ENCODE data around the gene DNAH10. TPM values are rescaled to one million over a fixed set of nuclear protein-coding genes. Genes with fewer than 3 reads are reported as not detected.

Gene DNAH10
- total and polyA plus RNA-seq, 9 donors = 0.05 to 20.2 (median 0.72) TPM

GRCh38 chr12:123854918-123855317 lies 92.8 kb downstream of the DNAH10 start:
- Histone ChIP-seq H3K27me3 (no peaks in the 10 kb centered on the region), H3K9me3 (no peaks in the 10 kb centered on the region), H3K36me3 (no peaks in the 10 kb centered on the region), H3K27ac (no peak overlapping the region), H3K4me1 (ENCODE audit: insufficient read depth) (no peaks in the 10 kb centered on the region), H3K4me3 (no peak overlapping the region)
- TF ChIP-seq CTCF (IDR thresholded peaks at IDR 0.05) (no peak), POLR2A (IDR thresholded peaks at IDR 0.05) (no peak), EP300 (IDR thresholded peaks at IDR 0.05) (no peak)
- WGBS, 3 donors = 57 to 74% (median 66%) methylated on average over 6 of the region's 6 CpGs
- DNase-seq = no peak
- intact Hi-C loops (cut with DNase I) = no loop called here

- WGBS, 3 donors = 72 to 86% (median 76%) methylated on average over 1 of the region's 1 CpG
- Histone ChIP-seq H3K27ac (no peak overlapping the region), H3K36me3 (no peaks in the 10 kb centered on the region), H3K4me1 (ENCODE audit: insufficient read depth) (no peaks in the 10 kb centered on the region), H3K9me3 (no peaks in the 10 kb centered on the region), H3K27me3 (no peaks in the 10 kb centered on the region), H3K4me3 (no peak overlapping the region)
- no peak for DNase-seq
- intact Hi-C loops (cut with DNase I) = no loop called here
- TF ChIP-seq CTCF (IDR thresholded peaks at IDR 0.05) = no peak
- no peak for TF ChIP-seq POLR2A (IDR thresholded peaks at IDR 0.05)
- no peak for TF ChIP-seq EP300 (IDR thresholded peaks at IDR 0.05)
Observed at GRCh38 chr12:123856681-123857080, 94.6 kb downstream of the DNAH10 start.

DNA sequence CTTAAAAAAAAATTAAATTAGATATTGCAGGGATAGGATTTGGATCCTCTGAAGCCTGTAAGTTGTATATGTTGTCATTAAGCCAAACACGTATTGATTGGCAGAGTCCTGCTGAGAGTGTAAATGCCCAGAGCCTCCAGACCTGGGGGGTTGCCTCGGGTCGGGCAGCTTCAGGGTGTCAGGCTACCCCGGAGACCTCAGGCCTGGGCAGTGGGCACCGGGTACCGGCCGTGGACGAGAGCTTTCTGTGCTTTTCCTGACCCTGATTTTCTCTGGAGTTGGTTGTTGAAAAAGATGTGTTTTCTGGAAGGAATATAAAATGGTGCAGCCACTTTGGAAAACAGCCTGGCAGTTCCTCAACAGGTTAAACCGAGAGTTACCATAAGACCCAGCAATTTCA lies 96.1 kb downstream of the DNAH10 start:
- WGBS, 3 donors = 81 to 86% (median 84%) methylated on average over 9 of the region's 9 CpGs
- Histone ChIP-seq H3K4me3 (no peak overlapping the region), H3K4me1 (ENCODE audit: insufficient read depth) (no peaks in the 10 kb centered on the region), H3K27me3 (no peaks in the 10 kb centered on the region), H3K27ac (no peak overlapping the region), H3K9me3 (no peaks in the 10 kb centered on the region), H3K36me3 (no peaks in the 10 kb centered on the region)
- TF ChIP-seq EP300 (IDR thresholded peaks at IDR 0.05) = no peak
- no peak for TF ChIP-seq CTCF (IDR thresholded peaks at IDR 0.05)
- no peak for TF ChIP-seq POLR2A (IDR thresholded peaks at IDR 0.05)
- DNase-seq = no peak
- intact Hi-C loops (cut with DNase I) = no loop called here

DNA sequence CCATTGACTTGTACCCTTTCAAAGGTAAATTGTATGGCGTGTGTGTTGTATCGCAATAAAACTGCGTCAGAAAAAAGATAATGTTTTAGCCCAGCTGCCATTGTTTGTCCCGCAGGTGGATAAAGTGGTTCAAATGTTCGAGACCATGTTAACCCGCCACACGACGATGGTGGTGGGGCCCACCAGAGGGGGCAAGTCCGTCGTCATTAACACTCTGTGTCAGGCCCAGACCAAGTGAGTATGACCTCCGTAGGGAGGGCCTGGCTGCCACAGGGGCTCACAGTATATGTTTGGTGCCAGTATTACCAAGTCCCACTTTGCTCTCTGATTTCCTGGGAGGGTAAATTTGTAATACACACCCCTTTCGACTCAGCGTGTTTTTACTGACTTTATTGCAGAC lies 96.9 kb downstream of the DNAH10 start:
- DNase-seq = no peak
- WGBS, 3 donors = 70 to 71% (median 70%) methylated on average over 13 of the region's 13 CpGs

More for the DNA sequence above, 96.9 kb downstream of the DNAH10 start:
- no peak overlapping the region for H3K27ac ChIP-seq
- TF ChIP-seq EP300 (IDR thresholded peaks at IDR 0.05) (no peak), POLR2A (IDR thresholded peaks at IDR 0.05) (no peak), CTCF (IDR thresholded peaks at IDR 0.05) (no peak)
- H3K27me3 ChIP-seq = no peaks in the 10 kb centered on the region
- intact Hi-C loops (cut with DNase I) = no loop called here
- no peaks in the 10 kb centered on the region for H3K4me1 ChIP-seq (ENCODE audit: insufficient read depth)
- no peak overlapping the region for H3K4me3 ChIP-seq
- no peaks in the 10 kb centered on the region for H3K9me3 ChIP-seq
- no peaks in the 10 kb centered on the region for H3K36me3 ChIP-seq
